PC-3 (cell line): Measurements from ENCODE around the gene FOXJ3.

ENCODE experiments used
- CTCF ChIP-seq: fragments of 300-600 bp; sonication (generic); conservative IDR thresholded peaks from 2 replicates; pipeline ENCODE4 v1.5.1; 2017; ENCODE audit warnings: antibody characterized with exemption, low read depth, mild to moderate bottlenecking, low read length
- EZH2 ChIP-seq: fragments of 300-600 bp; sonication (generic); IDR thresholded peaks from one replicate; pipeline ENCODE4 v1.6.1; 2017; ENCODE audit warnings: antibody characterized with exemption, mild to moderate bottlenecking, low read length; ENCODE audit not compliant: unreplicated experiment
- EZH2phosphoT487 ChIP-seq: fragments of 300-600 bp; sonication (generic); IDR thresholded peaks from 2 replicates; pipeline ENCODE4 v1.6.1; 2018; ENCODE audit warnings: mild to moderate bottlenecking, antibody characterized with exemption, low read length, borderline replicate concordance

- TF ChIP-seq CTCF = no peak
- no peak for TF ChIP-seq EZH2
- TF ChIP-seq EZH2phosphoT487 = no peak
Measured at GRCh38 chr1:42305639-42306038, 29.4 kb downstream of the FOXJ3 start.
